Loucy (cell line): Measurements from ENCODE around the gene GABPA.

Experiments used
- H2AFZ ChIP-seq: fragments of 200-600 bp; sonication (generic); 2 replicates; pipeline ENCODE4 v1.6.0; 2016; ENCODE audit warnings: antibody characterized with exemption, mild to moderate bottlenecking, low read length, moderate library complexity
- H3F3A ChIP-seq: fragments of 200-600 bp; 2 replicates; pipeline ENCODE4 v1.6.0; 2016; ENCODE audit warnings: antibody characterized with exemption, low read depth, mild to moderate bottlenecking
- H3K27me3 ChIP-seq: fragments of 200-600 bp; sonication (generic); 2 replicates; pipeline ENCODE4 v1.6.1; 2014; ENCODE audit warnings: low read length, mild to moderate bottlenecking; ENCODE audit not compliant: insufficient read depth, poor library complexity, severe bottlenecking
- H3K36me3 ChIP-seq: fragments of 200-600 bp; sonication (generic); 2 replicates; pipeline ENCODE4 v1.6.1; 2016; ENCODE audit warnings: low read length; ENCODE audit not compliant: insufficient read depth
- H3K4me1 ChIP-seq: fragments of 200-600 bp; sonication (generic); 2 replicates; pipeline ENCODE4 v1.5.1; 2014; ENCODE audit warnings: low read length, mild to moderate bottlenecking; ENCODE audit not compliant: insufficient read depth, poor library complexity, severe bottlenecking
- H3K4me2 ChIP-seq: fragments of 200-600 bp; sonication (generic); 2 replicates; pipeline ENCODE4 v1.6.0; 2014; ENCODE audit warnings: antibody characterized with exemption, low read length, low read depth, mild to moderate bottlenecking; ENCODE audit not compliant: poor library complexity, severe bottlenecking
- H3K4me3 ChIP-seq: fragments of 200-600 bp; sonication (generic); 2 replicates; pipeline ENCODE4 v1.5.1; 2014; ENCODE audit warnings: low read length, mild to moderate bottlenecking, mixed read lengths; ENCODE audit not compliant: poor library complexity, severe bottlenecking
- H3K79me2 ChIP-seq: fragments of 200-600 bp; sonication (generic); 2 replicates; pipeline ENCODE4 v1.6.1; 2014; ENCODE audit warnings: low read length; ENCODE audit not compliant: insufficient read depth
- H3K9ac ChIP-seq: fragments of 200-600 bp; sonication (generic); 2 replicates; pipeline ENCODE4 v1.6.0; 2014; ENCODE audit warnings: mild to moderate bottlenecking, low read depth, low read length, moderate library complexity; ENCODE audit not compliant: poor library complexity, severe bottlenecking
- H3K9me2 ChIP-seq: fragments of 200-600 bp; sonication (generic); replicated peaks from 2 replicates; pipeline ENCODE4 v1.6.1; 2016; ENCODE audit warnings: low read depth, low read length, mixed read lengths
- H3K9me3 ChIP-seq: fragments of 200-600 bp; sonication (generic); 2 replicates; pipeline ENCODE4 v1.6.1; 2014; ENCODE audit warnings: mild to moderate bottlenecking, antibody characterized with exemption, low read length, low read depth; ENCODE audit not compliant: insufficient read depth
- H4K20me1 ChIP-seq: fragments of 200-600 bp; sonication (generic); 2 replicates; pipeline ENCODE4 v1.6.0; 2014; ENCODE audit warnings: antibody characterized with exemption, low read length, mild to moderate bottlenecking; ENCODE audit not compliant: insufficient read depth, poor library complexity, severe bottlenecking
- EZH2phosphoT487 ChIP-seq: fragments of 200-600 bp; IDR thresholded peaks from 2 replicates; pipeline ENCODE4 v1.6.1; 2018; ENCODE audit warnings: antibody characterized with exemption, mild to moderate bottlenecking, moderate library complexity, borderline replicate concordance
- TF ChIP-seq, protein P1 (sequence below): fragments of 200-600 bp; sonication (generic); conservative IDR thresholded peaks from 2 replicates; pipeline ENCODE4 v1.5.1; 2014; ENCODE audit warnings: mild to moderate bottlenecking, antibody characterized with exemption, low read length

GABPA gene

DNA sequence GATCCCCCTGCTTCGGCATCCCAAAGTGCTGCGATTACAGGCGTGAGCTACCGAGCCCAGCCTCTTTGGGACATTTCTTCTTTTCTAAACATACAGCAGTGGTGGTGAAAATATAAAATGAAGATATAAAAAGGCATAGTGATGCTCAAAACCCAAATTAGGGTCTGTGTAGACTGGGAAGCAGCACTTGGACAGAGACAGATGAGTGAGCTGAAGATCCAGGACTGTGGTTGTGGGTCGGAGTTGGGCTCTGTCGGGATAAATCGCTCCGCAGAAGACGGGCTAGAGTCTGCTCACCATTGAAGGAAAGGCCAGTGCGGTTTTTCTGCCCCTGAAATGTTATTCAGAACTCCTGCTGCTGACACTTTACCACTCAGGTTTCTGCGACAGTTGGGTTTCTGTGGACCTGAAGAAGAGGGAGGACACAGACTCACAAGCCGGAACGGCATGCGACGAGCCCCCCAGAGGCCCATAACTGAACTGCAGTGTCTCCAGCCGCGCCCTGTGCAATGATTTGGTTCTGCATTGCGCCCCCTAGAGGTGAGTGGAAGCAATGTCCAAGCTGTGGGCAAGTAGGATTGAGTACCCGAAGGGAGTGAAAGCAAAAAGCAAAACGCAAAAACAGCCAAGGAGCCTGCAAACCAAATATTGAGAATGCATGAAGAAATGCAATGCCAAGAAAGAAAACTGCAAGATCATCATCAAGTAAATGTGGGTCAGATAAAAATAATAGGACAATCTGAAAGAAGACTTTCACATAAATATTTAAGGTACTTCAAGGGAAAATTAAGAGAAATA is 66.6 kb downstream of the GABPA start:
- H3K27me3 ChIP-seq, result peaks cover 9% of the 10 kb centered on the region
- peak overlapping the region; percentile 67; the same call in 1 of the 2 replicates for H2AFZ ChIP-seq
- H3K9me2 ChIP-seq, result no peaks in the 10 kb centered on the region
- H4K20me1 ChIP-seq, result no peaks in the 10 kb centered on the region
- H3K4me3 ChIP-seq, result no peak overlapping the region
- H3K79me2 ChIP-seq, result no peaks in the 10 kb centered on the region
- H3K9ac ChIP-seq, result no peak overlapping the region
- TF ChIP-seq EZH2phosphoT487, result no peak
- TF ChIP-seq, protein P1, sequence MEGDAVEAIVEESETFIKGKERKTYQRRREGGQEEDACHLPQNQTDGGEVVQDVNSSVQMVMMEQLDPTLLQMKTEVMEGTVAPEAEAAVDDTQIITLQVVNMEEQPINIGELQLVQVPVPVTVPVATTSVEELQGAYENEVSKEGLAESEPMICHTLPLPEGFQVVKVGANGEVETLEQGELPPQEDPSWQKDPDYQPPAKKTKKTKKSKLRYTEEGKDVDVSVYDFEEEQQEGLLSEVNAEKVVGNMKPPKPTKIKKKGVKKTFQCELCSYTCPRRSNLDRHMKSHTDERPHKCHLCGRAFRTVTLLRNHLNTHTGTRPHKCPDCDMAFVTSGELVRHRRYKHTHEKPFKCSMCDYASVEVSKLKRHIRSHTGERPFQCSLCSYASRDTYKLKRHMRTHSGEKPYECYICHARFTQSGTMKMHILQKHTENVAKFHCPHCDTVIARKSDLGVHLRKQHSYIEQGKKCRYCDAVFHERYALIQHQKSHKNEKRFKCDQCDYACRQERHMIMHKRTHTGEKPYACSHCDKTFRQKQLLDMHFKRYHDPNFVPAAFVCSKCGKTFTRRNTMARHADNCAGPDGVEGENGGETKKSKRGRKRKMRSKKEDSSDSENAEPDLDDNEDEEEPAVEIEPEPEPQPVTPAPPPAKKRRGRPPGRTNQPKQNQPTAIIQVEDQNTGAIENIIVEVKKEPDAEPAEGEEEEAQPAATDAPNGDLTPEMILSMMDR, result peak; percentile 100
- H3K4me2 ChIP-seq, result peak overlapping the region; percentile 39
- H3K4me1 ChIP-seq, result no peaks in the 10 kb centered on the region
- no peaks in the 10 kb centered on the region for H3K36me3 ChIP-seq
- H3F3A ChIP-seq, result no peaks in the 10 kb centered on the region
- no peaks in the 10 kb centered on the region for H3K9me3 ChIP-seq

DNA sequence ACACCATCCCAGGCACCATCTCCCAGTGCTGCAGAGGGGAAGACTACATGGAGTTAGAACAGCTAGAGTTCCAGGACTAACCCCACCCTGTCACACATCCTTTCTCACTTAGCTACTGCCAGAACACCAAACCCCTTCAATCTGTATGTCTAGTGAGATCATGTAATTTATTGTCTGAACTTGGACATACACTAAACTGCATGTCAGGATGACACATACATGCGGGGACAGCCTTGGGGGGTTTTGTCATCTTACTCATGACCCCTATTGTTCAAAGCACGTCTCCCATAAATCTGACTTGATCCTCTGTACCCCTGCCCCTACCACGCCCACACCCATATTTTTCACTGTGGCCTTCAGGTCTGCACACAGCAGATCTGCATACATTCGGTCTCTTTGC is 71.3 kb downstream of the GABPA start:
- TF ChIP-seq EZH2phosphoT487, result no peak
- TF ChIP-seq, protein P1, result no peak
- Histone ChIP-seq H3K4me2 (no peak overlapping the region), H3K9me3 (no peaks in the 10 kb centered on the region), H3K27me3 (no peaks in the 10 kb centered on the region), H3F3A (no peaks in the 10 kb centered on the region), H3K4me1 (no peaks in the 10 kb centered on the region), H3K4me3 (no peak overlapping the region), H4K20me1 (no peaks in the 10 kb centered on the region), H3K9ac (no peak overlapping the region), H2AFZ (no peak overlapping the region), H3K79me2 (no peaks in the 10 kb centered on the region), H3K9me2 (no peaks in the 10 kb centered on the region), H3K36me3 (no peaks in the 10 kb centered on the region)

DNA sequence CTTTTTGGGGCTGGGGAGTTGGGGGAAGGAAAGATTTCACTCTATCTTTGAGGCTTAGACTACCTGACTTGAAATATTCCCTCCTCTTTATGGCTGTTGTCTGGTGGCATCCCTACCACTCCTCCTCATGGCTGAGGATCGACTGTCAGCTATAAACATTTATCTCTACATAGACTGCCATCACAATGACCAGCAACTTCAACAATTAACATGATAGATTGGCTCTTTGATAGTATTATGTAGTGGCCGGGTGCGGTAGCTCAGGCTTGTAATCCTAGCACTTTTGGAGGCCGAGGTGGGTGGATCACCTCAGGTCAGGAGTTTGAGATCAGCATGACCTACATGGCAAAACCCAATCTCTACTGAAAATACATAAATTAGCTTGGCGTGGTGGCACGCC is 72.4 kb downstream of the GABPA start:
- Histone ChIP-seq H3K4me2 (no peak overlapping the region), H3K79me2 (no peaks in the 10 kb centered on the region), H3K4me1 (no peaks in the 10 kb centered on the region), H3K9me2 (no peaks in the 10 kb centered on the region), H3K4me3 (no peak overlapping the region), H3K9ac (no peak overlapping the region), H4K20me1 (no peaks in the 10 kb centered on the region), H3K36me3 (no peaks in the 10 kb centered on the region), H3K27me3 (no peaks in the 10 kb centered on the region), H3K9me3 (no peaks in the 10 kb centered on the region), H3F3A (no peaks in the 10 kb centered on the region), H2AFZ (no peak overlapping the region)
- TF ChIP-seq EZH2phosphoT487, result no peak
- TF ChIP-seq, protein P1, result no peak
